ENCODE data around the gene STAT1. TPM values are rescaled to one million over a fixed set of nuclear protein-coding genes. Genes with fewer than 3 reads are reported as not detected.

Gene STAT1
- 89.5 and 108 TPM in 2 replicates for total RNA-seq (2014; rRNA removed; shearing (Covaris generic))

- no peaks in the 10 kb centered on the region for H3K27me3 ChIP-seq (replicated peaks)
- DNase-seq (ENCODE audit: low read depth in 1 of 2, low spot score in 2 of 2): peak; percentile 94 to 99
- no peaks in the 10 kb centered on the region; the same call in 1 of the 2 replicates for H3K9me3 ChIP-seq (replicated peaks)
Measured at GRCh38 chr2:191013932-191014652, at the start of gene STAT1. Gene STAT1 (minus strand): TSS chr2:191014171. CDS start chr2:191010003, 4,168 bp downstream.

GRCh38 chr2:191063584-191063983 is 49.6 kb upstream of the STAT1 start:
- no peak overlapping the region for H3K4me3 ChIP-seq
- no peaks in the 10 kb centered on the region for H3K27me3 ChIP-seq (replicated peaks)
- H3K27ac ChIP-seq: no peak overlapping the region
- no peak for DNase-seq (ENCODE audit: low read depth in 1 of 2, low spot score in 2 of 2)
- H3K9me3 ChIP-seq (replicated peaks): no peaks in the 10 kb centered on the region
- no peaks in the 10 kb centered on the region for H3K36me3 ChIP-seq
- no peaks in the 10 kb centered on the region; the same call in 1 of the 2 replicates for H3K4me1 ChIP-seq (replicated peaks)

More at GRCh38 chr2:191013932-191014652, at the start of gene STAT1:
- H3K36me3 ChIP-seq: peaks cover 38% of the 10 kb centered on the region
- peaks cover 44% of the 10 kb centered on the region for H3K4me1 ChIP-seq (replicated peaks)
- H3K4me3 ChIP-seq: peak within 1 kb of the TSS; percentile 91
- peak within 1 kb of the TSS; percentile 70 for H3K27ac ChIP-seq

- Histone ChIP-seq H3K9me3 (replicated peaks) (no peaks in the 10 kb centered on the region), H3K36me3 (no peaks in the 10 kb centered on the region)
Measured at GRCh38 chr2:191061381-191061980, 47.5 kb upstream of the STAT1 start.

GRCh38 chr2:191059308-191059707 is 45.3 kb upstream of the STAT1 start:
- H3K4me1 ChIP-seq (replicated peaks): no peaks in the 10 kb centered on the region; the same call in 1 of the 2 replicates
- H3K36me3 ChIP-seq: no peaks in the 10 kb centered on the region
- no peak overlapping the region for H3K27ac ChIP-seq
- H3K9me3 ChIP-seq (replicated peaks): no peaks in the 10 kb centered on the region
- H3K4me3 ChIP-seq: no peak overlapping the region
- DNase-seq (ENCODE audit: low read depth in 1 of 2, low spot score in 2 of 2): no peak
- no peaks in the 10 kb centered on the region for H3K27me3 ChIP-seq (replicated peaks)

More at GRCh38 chr2:191061381-191061980, 47.5 kb upstream of the STAT1 start:
- no peak for DNase-seq (ENCODE audit: low read depth in 1 of 2, low spot score in 2 of 2)
- no peak overlapping the region for H3K4me3 ChIP-seq
- H3K27ac ChIP-seq: no peak overlapping the region
- no peaks in the 10 kb centered on the region for H3K27me3 ChIP-seq (replicated peaks)
- H3K4me1 ChIP-seq (replicated peaks): no peaks in the 10 kb centered on the region; the same call in 1 of the 2 replicates

GRCh38 chr2:191056228-191056627 is 42.3 kb upstream of the STAT1 start:
- no peaks in the 10 kb centered on the region for H3K36me3 ChIP-seq
- H3K4me1 ChIP-seq (replicated peaks): peaks cover 10% of the 10 kb centered on the region
- H3K4me3 ChIP-seq: no peak overlapping the region
- H3K9me3 ChIP-seq (replicated peaks): no peaks in the 10 kb centered on the region
- DNase-seq (ENCODE audit: low read depth in 1 of 2, low spot score in 2 of 2): no peak
- H3K27me3 ChIP-seq (replicated peaks): no peaks in the 10 kb centered on the region
- H3K27ac ChIP-seq: no peak overlapping the region

GRCh38 chr2:191053256-191053655 is 39.3 kb upstream of the STAT1 start:
- Histone ChIP-seq H3K36me3 (no peaks in the 10 kb centered on the region), H3K4me1 (replicated peaks) (peaks cover 36% of the 10 kb centered on the region), H3K4me3 (no peak overlapping the region), H3K27ac (no peak overlapping the region), H3K9me3 (replicated peaks) (no peaks in the 10 kb centered on the region), H3K27me3 (replicated peaks) (no peaks in the 10 kb centered on the region)
- no peak for DNase-seq (ENCODE audit: low read depth in 1 of 2, low spot score in 2 of 2)

- Histone ChIP-seq H3K4me1 (replicated peaks) (peaks cover 48% of the 10 kb centered on the region), H3K36me3 (no peaks in the 10 kb centered on the region), H3K27me3 (replicated peaks) (no peaks in the 10 kb centered on the region), H3K4me3 (no peak overlapping the region), H3K27ac (peak overlapping the region; percentile 95), H3K9me3 (replicated peaks) (no peaks in the 10 kb centered on the region)
- DNase-seq (ENCODE audit: low read depth in 1 of 2, low spot score in 2 of 2): peak in 1 of 2 experiments; percentile 71
Measured at GRCh38 chr2:191051825-191052778, 38.1 kb upstream of the STAT1 start.

- Histone ChIP-seq H3K36me3 (no peaks in the 10 kb centered on the region), H3K4me1 (replicated peaks) (peaks cover 55% of the 10 kb centered on the region), H3K27ac (peak overlapping the region; percentile 95), H3K4me3 (no peak overlapping the region), H3K9me3 (replicated peaks) (no peaks in the 10 kb centered on the region), H3K27me3 (replicated peaks) (no peaks in the 10 kb centered on the region)
- DNase-seq (ENCODE audit: low read depth in 1 of 2, low spot score in 2 of 2): no peak
Measured at GRCh38 chr2:191051177-191051576, 37.2 kb upstream of the STAT1 start.

- no peak for DNase-seq (ENCODE audit: low read depth in 1 of 2, low spot score in 2 of 2)
- H3K4me3 ChIP-seq: no peak overlapping the region
- no peaks in the 10 kb centered on the region for H3K9me3 ChIP-seq (replicated peaks)
- H3K27ac ChIP-seq: peak overlapping the region; percentile 95
- no peaks in the 10 kb centered on the region for H3K36me3 ChIP-seq
- peaks cover 60% of the 10 kb centered on the region for H3K4me1 ChIP-seq (replicated peaks)
- H3K27me3 ChIP-seq (replicated peaks): no peaks in the 10 kb centered on the region
Measured at GRCh38 chr2:191050640-191050987, 36.6 kb upstream of the STAT1 start.

GRCh38 chr2:191049728-191050639 is 36.0 kb upstream of the STAT1 start:
- Histone ChIP-seq H3K36me3 (no peaks in the 10 kb centered on the region), H3K9me3 (replicated peaks) (no peaks in the 10 kb centered on the region), H3K4me3 (no peak overlapping the region), H3K27me3 (replicated peaks) (no peaks in the 10 kb centered on the region), H3K27ac (peak overlapping the region; percentile 95), H3K4me1 (replicated peaks) (peaks cover 67% of the 10 kb centered on the region)
- peak; percentile 55 to 96 for DNase-seq (ENCODE audit: low read depth in 1 of 2, low spot score in 2 of 2)

GRCh38 chr2:191048073-191048472 is 34.1 kb upstream of the STAT1 start:
- Histone ChIP-seq H3K4me3 (no peak overlapping the region), H3K27ac (peak overlapping the region; percentile 95), H3K27me3 (replicated peaks) (no peaks in the 10 kb centered on the region), H3K9me3 (replicated peaks) (peaks cover 6% of the 10 kb centered on the region), H3K36me3 (no peaks in the 10 kb centered on the region), H3K4me1 (replicated peaks) (peaks cover 80% of the 10 kb centered on the region)
- DNase-seq (ENCODE audit: low read depth in 1 of 2, low spot score in 2 of 2): peak in 1 of 2 experiments; percentile 85

- peaks cover 6% of the 10 kb centered on the region for H3K9me3 ChIP-seq (replicated peaks)
- no peaks in the 10 kb centered on the region for H3K36me3 ChIP-seq
- no peak overlapping the region for H3K4me3 ChIP-seq
- DNase-seq (ENCODE audit: low read depth in 1 of 2, low spot score in 2 of 2): no peak
- peaks cover 75% of the 10 kb centered on the region for H3K4me1 ChIP-seq (replicated peaks)
- H3K27me3 ChIP-seq (replicated peaks): no peaks in the 10 kb centered on the region
- peak overlapping the region; percentile 21; the same call in 1 of the 2 replicates for H3K27ac ChIP-seq
Measured at GRCh38 chr2:191045141-191045540, 31.2 kb upstream of the STAT1 start.

- peaks cover 6% of the 10 kb centered on the region for H3K9me3 ChIP-seq (replicated peaks)
- H3K36me3 ChIP-seq: no peaks in the 10 kb centered on the region
- no peak overlapping the region for H3K27ac ChIP-seq
- DNase-seq (ENCODE audit: low read depth in 1 of 2, low spot score in 2 of 2): no peak
- H3K4me3 ChIP-seq: no peak overlapping the region
- no peaks in the 10 kb centered on the region for H3K27me3 ChIP-seq (replicated peaks)
- H3K4me1 ChIP-seq (replicated peaks): peaks cover 76% of the 10 kb centered on the region
Measured at GRCh38 chr2:191043438-191043837, 29.5 kb upstream of the STAT1 start.
